IMR-90 (cell line): ENCODE results near the gene NME1.

ENCODE experiments used
- BHLHE40 ChIP-seq: fragments of 150-350 bp; IDR thresholded peaks from 2 replicates; pipeline ENCODE4 v1.6.1; 2016; ENCODE audit warnings: mild to moderate bottlenecking, low read depth, low read length
- RCOR1 ChIP-seq: IDR thresholded peaks from 2 replicates; pipeline ENCODE4 v1.6.1; 2012; ENCODE audit warnings: mild to moderate bottlenecking, low read length, improper control_type of control experiment; ENCODE audit not compliant: insufficient replicate concordance
- RFX5 ChIP-seq: IDR thresholded peaks from 2 replicates; pipeline ENCODE4 v1.8.0; 2012; ENCODE audit warnings: low read depth, mild to moderate bottlenecking, low read length, moderate library complexity
- TF ChIP-seq, protein P1 (sequence below): conservative IDR thresholded peaks from 2 replicates; pipeline ENCODE4 v1.5.1; 2012; ENCODE audit warnings: mild to moderate bottlenecking, low read depth, low read length, improper control_type of control experiment
- TF ChIP-seq, protein P2 (sequence below): fragments of 150-350 bp; IDR thresholded peaks from 2 replicates; pipeline ENCODE4 v1.6.1; 2017; ENCODE audit warnings: mild to moderate bottlenecking, antibody characterized with exemption, low read length, low read depth

DNA sequence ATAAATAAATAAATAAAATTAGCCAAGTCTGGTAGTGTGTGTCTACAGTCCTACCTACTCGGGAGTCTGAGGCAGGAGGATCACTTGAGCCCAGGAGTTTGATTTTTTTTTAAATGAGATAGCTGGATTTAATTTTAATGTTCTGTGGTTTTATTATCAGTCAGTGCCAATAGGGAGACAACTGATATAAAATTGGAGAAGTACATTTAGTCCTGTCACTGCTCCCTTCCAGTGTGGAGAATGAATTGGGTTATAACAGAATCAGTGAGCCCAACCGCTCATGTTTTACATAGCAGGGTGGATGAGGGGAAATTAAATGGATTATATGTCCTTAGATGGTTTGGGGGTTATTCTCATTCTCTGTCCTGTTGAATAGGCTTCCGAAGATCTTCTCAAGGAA, 6.2 kb downstream of the NME1 start:
- TF ChIP-seq, protein P1, sequence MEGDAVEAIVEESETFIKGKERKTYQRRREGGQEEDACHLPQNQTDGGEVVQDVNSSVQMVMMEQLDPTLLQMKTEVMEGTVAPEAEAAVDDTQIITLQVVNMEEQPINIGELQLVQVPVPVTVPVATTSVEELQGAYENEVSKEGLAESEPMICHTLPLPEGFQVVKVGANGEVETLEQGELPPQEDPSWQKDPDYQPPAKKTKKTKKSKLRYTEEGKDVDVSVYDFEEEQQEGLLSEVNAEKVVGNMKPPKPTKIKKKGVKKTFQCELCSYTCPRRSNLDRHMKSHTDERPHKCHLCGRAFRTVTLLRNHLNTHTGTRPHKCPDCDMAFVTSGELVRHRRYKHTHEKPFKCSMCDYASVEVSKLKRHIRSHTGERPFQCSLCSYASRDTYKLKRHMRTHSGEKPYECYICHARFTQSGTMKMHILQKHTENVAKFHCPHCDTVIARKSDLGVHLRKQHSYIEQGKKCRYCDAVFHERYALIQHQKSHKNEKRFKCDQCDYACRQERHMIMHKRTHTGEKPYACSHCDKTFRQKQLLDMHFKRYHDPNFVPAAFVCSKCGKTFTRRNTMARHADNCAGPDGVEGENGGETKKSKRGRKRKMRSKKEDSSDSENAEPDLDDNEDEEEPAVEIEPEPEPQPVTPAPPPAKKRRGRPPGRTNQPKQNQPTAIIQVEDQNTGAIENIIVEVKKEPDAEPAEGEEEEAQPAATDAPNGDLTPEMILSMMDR: no peak
- no peak for TF ChIP-seq BHLHE40
- TF ChIP-seq, protein P2, sequence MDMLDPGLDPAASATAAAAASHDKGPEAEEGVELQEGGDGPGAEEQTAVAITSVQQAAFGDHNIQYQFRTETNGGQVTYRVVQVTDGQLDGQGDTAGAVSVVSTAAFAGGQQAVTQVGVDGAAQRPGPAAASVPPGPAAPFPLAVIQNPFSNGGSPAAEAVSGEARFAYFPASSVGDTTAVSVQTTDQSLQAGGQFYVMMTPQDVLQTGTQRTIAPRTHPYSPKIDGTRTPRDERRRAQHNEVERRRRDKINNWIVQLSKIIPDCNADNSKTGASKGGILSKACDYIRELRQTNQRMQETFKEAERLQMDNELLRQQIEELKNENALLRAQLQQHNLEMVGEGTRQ: no peak
- TF ChIP-seq RCOR1: no peak
- no peak for TF ChIP-seq RFX5
